Left renal cortex interstitium (tissue), 4 donors: Measurements from ENCODE around the gene EPN1. TPM values are rescaled to one million over a fixed set of nuclear protein-coding genes. Genes with fewer than 3 reads are reported as not detected.

Experiments
- DNase-seq, 4 donors: peaks; one replicate each; pipeline ENCODE4 v3.0.0-alpha.2; 2013; ENCODE audit warnings: low read depth in 4 of 4, low spot score in 2 of 4, missing footprints in 1 of 4
- polyA plus RNA-seq, 4 donors: library from polyadenylated mRNA; unstranded; fragments of 120-200 nt; gene quantifications; one replicate each; pipeline ENCODE4 v1.2.1, GENCODE V29; 2013; ENCODE audit not compliant: insufficient read length in 4 of 4

Gene EPN1
- polyA plus RNA-seq, 4 donors, result 92.1 to 157 (median 133) TPM

GRCh38 chr19:55690769-55691545 lies 15.9 kb downstream of the EPN1 start:
- no peak for DNase-seq

- DNase-seq, result no peak
Observed at GRCh38 chr19:55691561-55692481, 16.8 kb downstream of the EPN1 start.

GRCh38 chr19:55692681-55693081 lies 17.7 kb downstream of the EPN1 start:
- no peak for DNase-seq

GRCh38 chr19:55693336-55693974 lies 18.4 kb downstream of the EPN1 start:
- no peak for DNase-seq

GRCh38 chr19:55694241-55694655 lies 19.2 kb downstream of the EPN1 start:
- no peak for DNase-seq

- no peak for DNase-seq
Observed at GRCh38 chr19:55694656-55695491, 19.8 kb downstream of the EPN1 start.

- DNase-seq, result no peak
Observed at GRCh38 chr19:55695511-55696290, 20.7 kb downstream of the EPN1 start.

- no peak for DNase-seq
Observed at GRCh38 chr19:55696301-55697068, 21.5 kb downstream of the EPN1 start.

GRCh38 chr19:55697069-55697440 lies 22.0 kb downstream of the EPN1 start:
- DNase-seq, result no peak

GRCh38 chr19:55697698-55698097 lies 22.7 kb downstream of the EPN1 start:
- no peak for DNase-seq

GRCh38 chr19:55698256-55698655 lies 23.2 kb downstream of the EPN1 start:
- DNase-seq, result no peak

- no peak for DNase-seq
Observed at GRCh38 chr19:55699221-55699620, 24.2 kb downstream of the EPN1 start.

- DNase-seq, result no peak
Observed at GRCh38 chr19:55700813-55701212, 25.8 kb downstream of the EPN1 start.

GRCh38 chr19:55702131-55702627 lies 27.2 kb downstream of the EPN1 start:
- no peak for DNase-seq

GRCh38 chr19:55703790-55704215 lies 28.8 kb downstream of the EPN1 start:
- DNase-seq, result no peak

- DNase-seq, result no peak
Observed at GRCh38 chr19:55704494-55705245, 29.6 kb downstream of the EPN1 start.

GRCh38 chr19:55705972-55706371 lies 30.9 kb downstream of the EPN1 start:
- DNase-seq, result no peak

GRCh38 chr19:55711719-55712118 lies 36.7 kb downstream of the EPN1 start:
- DNase-seq, result no peak
